OCI-LY7 (cell line): ENCODE measurements around the gene SAP30.

Experiments
- EZH2phosphoT487 ChIP-seq: fragments of 200-600 bp; sonication (generic); IDR thresholded peaks from 2 replicates; pipeline ENCODE4 v1.6.1; 2018; ENCODE audit warnings: low read depth, borderline replicate concordance, mild to moderate bottlenecking, mixed run types, antibody characterized with exemption, low read length, moderate library complexity, mixed read lengths
- TF ChIP-seq, protein P1 (sequence below): fragments of 200-600 bp; sonication (generic); conservative IDR thresholded peaks from 2 replicates; pipeline ENCODE4 v1.5.1; 2014; ENCODE audit warnings: mild to moderate bottlenecking, antibody characterized with exemption, low read length, moderate library complexity, mixed read lengths

GRCh38 chr4:173397604-173398003 lies 26.9 kb downstream of the SAP30 start:
- TF ChIP-seq, protein P1, sequence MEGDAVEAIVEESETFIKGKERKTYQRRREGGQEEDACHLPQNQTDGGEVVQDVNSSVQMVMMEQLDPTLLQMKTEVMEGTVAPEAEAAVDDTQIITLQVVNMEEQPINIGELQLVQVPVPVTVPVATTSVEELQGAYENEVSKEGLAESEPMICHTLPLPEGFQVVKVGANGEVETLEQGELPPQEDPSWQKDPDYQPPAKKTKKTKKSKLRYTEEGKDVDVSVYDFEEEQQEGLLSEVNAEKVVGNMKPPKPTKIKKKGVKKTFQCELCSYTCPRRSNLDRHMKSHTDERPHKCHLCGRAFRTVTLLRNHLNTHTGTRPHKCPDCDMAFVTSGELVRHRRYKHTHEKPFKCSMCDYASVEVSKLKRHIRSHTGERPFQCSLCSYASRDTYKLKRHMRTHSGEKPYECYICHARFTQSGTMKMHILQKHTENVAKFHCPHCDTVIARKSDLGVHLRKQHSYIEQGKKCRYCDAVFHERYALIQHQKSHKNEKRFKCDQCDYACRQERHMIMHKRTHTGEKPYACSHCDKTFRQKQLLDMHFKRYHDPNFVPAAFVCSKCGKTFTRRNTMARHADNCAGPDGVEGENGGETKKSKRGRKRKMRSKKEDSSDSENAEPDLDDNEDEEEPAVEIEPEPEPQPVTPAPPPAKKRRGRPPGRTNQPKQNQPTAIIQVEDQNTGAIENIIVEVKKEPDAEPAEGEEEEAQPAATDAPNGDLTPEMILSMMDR: no peak
- no peak for TF ChIP-seq EZH2phosphoT487
